GM19351 (cell line): ENCODE data around the gene FDX2.

Experiments
- ATAC-seq: cut with Tn5 transposase; IDR thresholded peaks from one replicate; pipeline ENCODE4 v1.9.1; 2021; ENCODE audit warnings: mild to moderate bottlenecking, moderate library complexity; ENCODE audit not compliant: unreplicated experiment

The FDX2 gene

DNA sequence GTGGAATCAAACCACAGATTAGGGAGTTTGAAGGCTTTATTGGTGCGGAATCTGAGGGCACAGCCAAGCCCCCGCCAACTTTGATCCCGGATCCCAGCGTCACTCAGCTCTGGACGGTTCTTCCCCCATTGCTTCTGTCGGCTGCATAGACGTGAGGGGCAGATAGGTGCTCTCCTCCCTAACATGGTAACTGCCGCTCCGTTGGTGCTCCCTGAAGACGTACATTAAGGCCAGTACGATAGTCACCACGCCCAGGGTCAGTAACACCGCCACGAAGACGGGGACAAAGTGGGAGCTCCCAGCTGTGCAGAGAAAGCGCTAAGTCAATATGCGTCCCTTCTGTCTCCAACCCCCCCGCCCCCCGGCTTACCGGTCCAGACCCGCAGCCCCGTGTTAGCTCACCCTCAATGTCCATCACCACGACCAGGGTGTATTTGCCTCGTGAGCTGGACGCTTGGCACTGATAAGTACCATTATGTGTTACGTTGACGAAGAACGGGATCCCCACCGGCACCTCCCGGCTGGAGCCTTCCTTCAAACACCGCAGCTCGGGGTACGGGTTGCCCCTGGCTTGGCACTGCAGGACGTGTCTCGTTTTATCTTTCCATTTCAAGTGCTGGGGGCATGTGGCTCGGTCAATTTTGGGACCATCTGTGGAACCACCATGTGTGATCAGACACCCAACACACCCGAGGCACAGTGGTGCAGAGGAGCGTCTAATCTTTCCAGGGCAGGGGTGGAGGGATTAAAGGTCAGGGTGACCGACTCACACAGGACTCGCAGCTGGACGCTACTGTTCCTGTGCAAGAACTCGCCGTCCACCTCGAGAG, 18.2 kb upstream of the FDX2 start:
- ATAC-seq = no peak

GRCh38 chr19:10332965-10333757, 17.3 kb upstream of the FDX2 start, which contains the start of gene RAVER1:
Gene RAVER1, minus strand, starts transcription at chr19:10333529. Its CDS starts 22 bp downstream, at chr19:10333507.
- peak; percentile 83 for ATAC-seq

- ATAC-seq = no peak
Observed at GRCh38 chr19:10332158-10332964, 16.5 kb upstream of the FDX2 start.

DNA sequence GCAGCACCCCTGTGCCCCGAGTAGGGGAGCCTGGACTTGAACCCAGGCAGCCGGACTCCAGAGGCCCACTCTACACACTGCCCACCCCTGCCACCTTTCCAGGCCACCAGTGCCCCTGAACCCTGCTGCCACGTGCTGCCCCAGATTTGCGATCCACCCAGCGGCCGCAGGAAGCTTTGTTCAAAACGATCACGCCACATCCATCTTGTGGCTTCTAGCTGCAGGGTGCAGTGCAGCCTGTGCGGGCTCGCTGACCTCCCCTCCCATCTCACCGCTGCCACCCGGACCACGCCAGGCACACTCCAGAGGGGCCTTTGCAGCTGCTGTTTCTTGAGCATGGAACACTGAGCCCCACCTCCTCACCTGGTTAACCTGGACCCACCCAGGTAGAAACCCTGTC, 13.7 kb upstream of the FDX2 start:
- ATAC-seq = no peak

GRCh38 chr19:10328558-10329429, 13.0 kb upstream of the FDX2 start:
- no peak for ATAC-seq

DNA sequence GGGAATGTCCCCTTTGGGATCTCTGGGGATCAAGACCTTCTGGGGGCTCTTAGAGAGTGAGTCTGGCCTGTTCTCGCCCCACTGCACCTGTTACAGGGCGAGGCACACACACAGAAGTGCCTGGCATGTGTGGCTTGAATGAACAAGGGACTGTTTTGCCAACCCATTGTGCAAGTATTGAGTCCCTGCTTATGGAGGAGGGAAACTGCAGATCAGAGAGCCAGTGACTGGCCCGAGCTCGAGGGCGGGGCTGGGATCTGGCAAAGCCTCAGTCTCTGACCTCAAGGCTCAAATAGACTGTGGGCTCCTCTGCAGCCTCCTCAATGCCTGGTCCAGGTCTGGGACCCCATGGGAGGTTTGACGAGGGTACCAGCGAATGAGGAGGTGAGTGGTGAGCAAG, 12.0 kb upstream of the FDX2 start:
- ATAC-seq = no peak

GRCh38 chr19:10325732-10326131, 9.9 kb upstream of the FDX2 start:
- ATAC-seq = no peak

DNA sequence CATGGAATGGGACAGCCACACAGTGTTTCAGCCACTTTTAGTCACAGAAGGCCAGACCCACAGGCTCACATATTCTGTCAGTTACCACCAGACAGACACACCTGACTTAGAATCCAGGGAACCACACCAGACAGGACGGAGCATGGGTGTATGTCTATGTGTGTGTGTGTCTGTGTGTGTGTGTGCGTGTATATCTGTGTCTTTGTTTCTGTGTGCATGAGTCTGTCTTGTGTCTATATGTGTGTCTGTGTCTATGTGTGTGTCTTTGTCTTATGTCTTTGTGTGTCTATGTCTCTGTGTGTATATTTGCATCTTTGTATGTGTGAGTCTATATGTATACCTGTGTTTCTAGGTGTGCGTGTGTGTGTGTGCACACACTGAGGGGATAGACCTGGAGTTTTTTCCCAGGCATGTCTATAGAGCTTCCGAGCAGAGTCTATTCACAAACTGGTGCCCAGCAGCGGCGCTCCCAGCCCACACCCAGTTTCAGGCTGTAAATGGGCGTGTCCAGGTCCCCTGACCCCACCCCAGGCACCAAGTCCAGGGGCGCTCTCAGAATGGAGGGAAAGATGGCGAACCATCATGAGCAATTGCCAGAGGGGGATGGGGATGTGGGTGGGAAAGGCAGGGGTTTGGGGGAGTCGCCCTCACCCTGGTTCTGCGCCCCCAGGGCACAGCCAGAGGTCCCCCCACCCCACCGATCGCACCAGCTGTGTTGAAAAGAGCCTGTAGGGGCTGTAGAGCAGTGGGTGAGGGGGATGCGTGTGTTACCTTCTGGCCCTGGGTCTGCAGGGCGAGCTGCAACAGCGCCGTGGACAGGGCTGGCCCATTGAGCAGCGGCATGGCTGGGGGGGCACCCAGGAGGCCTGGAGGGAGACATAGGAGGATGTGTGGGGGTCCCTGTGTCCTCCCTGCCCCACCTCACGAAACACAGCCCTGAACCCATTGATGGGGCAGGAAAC, 6.3 kb upstream of the FDX2 start:
- no peak for ATAC-seq

- ATAC-seq = no peak
Observed at GRCh38 chr19:10321417-10321797, 5.6 kb upstream of the FDX2 start.

DNA sequence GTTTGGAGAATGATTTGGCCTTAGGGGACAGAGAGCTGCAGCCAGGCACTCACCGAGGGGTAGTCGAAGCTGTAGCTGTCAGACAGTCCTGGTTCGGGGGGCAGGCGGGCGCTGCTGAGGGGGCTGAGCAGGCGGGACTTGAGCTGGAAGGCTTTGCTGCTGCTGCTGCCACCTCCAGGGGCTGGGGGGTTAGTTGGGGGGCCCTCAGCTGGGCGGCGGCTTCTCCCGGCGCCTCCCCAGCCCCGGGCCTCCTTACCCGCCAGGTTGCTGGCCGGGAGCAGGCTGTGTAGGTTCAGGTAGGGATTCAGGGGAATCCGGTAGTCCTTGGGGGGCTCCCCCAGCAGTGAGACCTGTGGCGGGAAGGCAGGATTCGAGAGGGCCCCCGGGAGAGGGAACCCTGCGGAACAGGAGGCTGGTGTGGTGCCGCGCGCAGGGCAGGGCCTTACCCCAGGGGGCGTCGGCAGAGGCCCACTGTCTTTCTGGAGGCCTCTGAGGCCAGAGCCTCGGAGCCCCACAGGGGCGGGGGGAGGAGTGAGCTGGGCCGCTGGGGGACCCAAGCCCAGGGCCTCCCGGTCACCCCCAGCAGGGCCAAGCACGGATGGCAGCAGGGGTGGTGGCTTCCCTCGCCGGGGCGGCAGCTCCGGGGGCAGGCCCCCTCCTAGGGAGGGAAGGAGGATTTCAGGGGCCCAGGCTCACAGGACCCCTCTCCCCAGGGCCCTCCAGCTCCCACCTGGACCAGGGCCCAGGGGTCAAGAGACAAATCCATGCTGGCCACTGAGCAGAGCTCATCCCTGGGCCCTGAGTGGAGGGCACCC, 5.0 kb upstream of the FDX2 start:
- ATAC-seq = no peak

GRCh38 chr19:10318807-10319682, 3.2 kb upstream of the FDX2 start:
- ATAC-seq = no peak

- ATAC-seq = no peak
Observed at GRCh38 chr19:10317857-10318462, 2.1 kb upstream of the FDX2 start.

DNA sequence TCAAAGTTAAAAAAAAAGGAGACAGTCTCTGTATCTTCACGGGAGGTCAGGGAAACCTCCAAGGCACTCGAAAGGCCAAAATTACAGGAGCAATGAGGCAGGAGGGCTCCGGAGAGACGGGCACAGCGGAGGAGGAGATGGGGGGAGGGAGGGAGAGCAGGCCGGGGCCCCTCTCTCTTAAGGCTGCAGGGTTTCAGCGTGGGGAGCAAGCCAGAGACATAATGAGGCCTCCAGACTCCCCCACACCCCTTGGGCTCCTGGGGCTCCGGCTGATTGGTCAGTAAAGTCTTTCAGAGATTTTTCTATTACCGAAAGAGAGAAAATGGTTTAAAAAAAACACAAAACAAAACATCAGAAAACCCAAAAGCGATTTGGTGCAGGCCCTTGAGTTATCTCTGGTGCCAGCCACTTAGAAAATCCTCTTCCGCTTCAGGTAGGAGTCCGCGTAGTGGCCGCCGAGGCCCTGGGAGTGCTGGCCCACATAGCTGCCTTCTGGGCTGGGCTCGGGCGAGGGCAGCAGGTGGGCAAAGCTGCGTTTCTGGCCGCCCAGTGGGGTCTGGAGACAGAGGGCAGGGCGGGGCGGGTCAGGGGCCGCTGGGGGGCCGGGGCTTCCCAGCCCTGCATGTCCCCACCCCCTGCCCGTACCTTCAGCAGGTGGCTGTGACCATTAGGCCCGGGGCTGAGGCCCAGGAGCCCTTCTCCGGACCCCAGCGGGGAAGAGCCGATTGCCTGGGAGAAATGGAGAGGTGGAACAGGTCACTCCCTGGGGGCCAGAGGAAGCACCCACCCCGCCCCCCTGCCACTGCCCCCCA, 1.4 kb upstream of the FDX2 start:
- ATAC-seq = no peak

- ATAC-seq = no peak
Observed at GRCh38 chr19:10316229-10317044, 622 bp upstream of the FDX2 start.

DNA sequence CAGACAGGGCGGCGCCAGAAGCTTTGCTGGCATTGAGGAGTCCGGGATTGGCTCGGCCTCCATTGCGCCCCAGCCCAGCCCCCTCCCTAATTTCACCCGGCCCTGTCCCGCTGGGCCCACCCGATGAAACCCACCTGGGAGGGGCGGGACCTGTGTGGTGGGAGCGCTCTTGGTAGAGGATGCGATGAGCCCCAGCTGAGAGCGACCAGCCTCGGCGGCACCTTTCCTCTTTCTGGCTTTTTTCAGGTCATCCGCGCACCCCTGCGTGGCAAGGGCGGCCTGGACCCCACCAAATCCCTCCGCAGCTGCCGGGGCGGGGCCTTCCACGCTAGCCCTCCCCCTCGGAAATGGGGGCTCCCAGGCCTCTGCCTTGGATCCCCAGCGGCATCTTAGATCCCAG, 6.4 kb downstream of the FDX2 start, which contains the start of gene ZGLP1:
TSS of gene ZGLP1 (minus strand) at position 393 of the 400 bp plus-strand sequence.
- no peak for ATAC-seq
